Thoracic aorta (tissue), 2 donors: Measurements from ENCODE around the gene XRCC4. TPM values are rescaled to one million over a fixed set of nuclear protein-coding genes. Genes with fewer than 3 reads are reported as not detected.

ENCODE experiments used
- ATAC-seq: fragments of 150-250 bp; one replicate; pipeline ENCODE4 v1.8.0; 2017; ENCODE audit warnings: low read depth; ENCODE audit not compliant: insufficient number of reproducible peaks, low FRiP score
- DNase-seq: peaks from one replicate; pipeline ENCODE4 v3.0.0-alpha.2; 2020; ENCODE audit warnings: low spot score
- H3K27ac ChIP-seq, 2 donors: fragments of 200-600 bp; sonication (generic); 1 replicate in 1 of 2; 2 replicates in 1 of 2; pipeline ENCODE4 v1.5.1; 2016; ENCODE audit warnings: mild to moderate bottlenecking in 2 of 2, moderate library complexity in 2 of 2
- H3K27me3 ChIP-seq: fragments of 200-600 bp; sonication (generic); replicated peaks from 2 replicates; pipeline ENCODE4 v1.6.0; 2016; ENCODE audit warnings: mild to moderate bottlenecking; ENCODE audit not compliant: insufficient read depth
- H3K36me3 ChIP-seq: fragments of 200-600 bp; sonication (generic); one replicate; pipeline ENCODE4 v1.5.1; 2016
- H3K4me1 ChIP-seq, 2 donors: fragments of 200-600 bp; sonication (generic); 1 replicate in 1 of 2; 2 replicates in 1 of 2; pipeline versions ENCODE4 v1.5.1 to v1.6.0; 2016; ENCODE audit warnings: low read depth in 2 of 2, mild to moderate bottlenecking in 1 of 2; ENCODE audit not compliant: control insufficient read depth in 1 of 2
- H3K4me3 ChIP-seq: fragments of 200-600 bp; sonication (generic); 2 replicates; pipeline ENCODE4 v1.5.1; 2016; ENCODE audit warnings: mild to moderate bottlenecking
- H3K9me3 ChIP-seq: fragments of 200-600 bp; sonication (generic); 2 replicates; pipeline ENCODE4 v1.5.1; 2016
- total RNA-seq, 2 donors: library from RNA; depleted of rRNA; stranded (reverse); fragments of >200 nt; gene quantifications; one replicate each; pipeline versions ENCODE4 v1.1.0 to v1.2.3, GENCODE V29; 2016
- TF ChIP-seq, protein P1 (sequence below): fragments of 200-600 bp; sonication (generic); IDR thresholded peaks from one replicate; pipeline ENCODE4 v1.5.1; 2019; ENCODE audit warnings: antibody characterized with exemption

XRCC4 gene
- total RNA-seq, 2 donors from 2014 or later = 7.8 to 11.1 TPM

GRCh38 chr5:83071286-83072051 is 5.9 kb upstream of the XRCC4 start:
- Histone ChIP-seq H3K27me3 (no peaks in the 10 kb centered on the region), H3K36me3 (no peaks in the 10 kb centered on the region), H3K4me3 (no peak overlapping the region), H3K27ac (no peak overlapping the region), H3K9me3 (no peaks in the 10 kb centered on the region), H3K4me1 (peaks cover 36 to 62% of the 10 kb centered on the region in 2 donors)
- no peak for ATAC-seq
- TF ChIP-seq, protein P1, sequence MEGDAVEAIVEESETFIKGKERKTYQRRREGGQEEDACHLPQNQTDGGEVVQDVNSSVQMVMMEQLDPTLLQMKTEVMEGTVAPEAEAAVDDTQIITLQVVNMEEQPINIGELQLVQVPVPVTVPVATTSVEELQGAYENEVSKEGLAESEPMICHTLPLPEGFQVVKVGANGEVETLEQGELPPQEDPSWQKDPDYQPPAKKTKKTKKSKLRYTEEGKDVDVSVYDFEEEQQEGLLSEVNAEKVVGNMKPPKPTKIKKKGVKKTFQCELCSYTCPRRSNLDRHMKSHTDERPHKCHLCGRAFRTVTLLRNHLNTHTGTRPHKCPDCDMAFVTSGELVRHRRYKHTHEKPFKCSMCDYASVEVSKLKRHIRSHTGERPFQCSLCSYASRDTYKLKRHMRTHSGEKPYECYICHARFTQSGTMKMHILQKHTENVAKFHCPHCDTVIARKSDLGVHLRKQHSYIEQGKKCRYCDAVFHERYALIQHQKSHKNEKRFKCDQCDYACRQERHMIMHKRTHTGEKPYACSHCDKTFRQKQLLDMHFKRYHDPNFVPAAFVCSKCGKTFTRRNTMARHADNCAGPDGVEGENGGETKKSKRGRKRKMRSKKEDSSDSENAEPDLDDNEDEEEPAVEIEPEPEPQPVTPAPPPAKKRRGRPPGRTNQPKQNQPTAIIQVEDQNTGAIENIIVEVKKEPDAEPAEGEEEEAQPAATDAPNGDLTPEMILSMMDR = no peak
- no peak for DNase-seq

- Histone ChIP-seq H3K4me3 (no peak overlapping the region), H3K27ac (no peak overlapping the region), H3K4me1 (peaks cover 32 to 66% of the 10 kb centered on the region in 2 donors), H3K36me3 (no peaks in the 10 kb centered on the region), H3K9me3 (no peaks in the 10 kb centered on the region), H3K27me3 (no peaks in the 10 kb centered on the region)
- no peak for DNase-seq
- TF ChIP-seq, protein P1 = no peak
- ATAC-seq = no peak
Observed at GRCh38 chr5:83072966-83073365, 4.4 kb upstream of the XRCC4 start.

DNA sequence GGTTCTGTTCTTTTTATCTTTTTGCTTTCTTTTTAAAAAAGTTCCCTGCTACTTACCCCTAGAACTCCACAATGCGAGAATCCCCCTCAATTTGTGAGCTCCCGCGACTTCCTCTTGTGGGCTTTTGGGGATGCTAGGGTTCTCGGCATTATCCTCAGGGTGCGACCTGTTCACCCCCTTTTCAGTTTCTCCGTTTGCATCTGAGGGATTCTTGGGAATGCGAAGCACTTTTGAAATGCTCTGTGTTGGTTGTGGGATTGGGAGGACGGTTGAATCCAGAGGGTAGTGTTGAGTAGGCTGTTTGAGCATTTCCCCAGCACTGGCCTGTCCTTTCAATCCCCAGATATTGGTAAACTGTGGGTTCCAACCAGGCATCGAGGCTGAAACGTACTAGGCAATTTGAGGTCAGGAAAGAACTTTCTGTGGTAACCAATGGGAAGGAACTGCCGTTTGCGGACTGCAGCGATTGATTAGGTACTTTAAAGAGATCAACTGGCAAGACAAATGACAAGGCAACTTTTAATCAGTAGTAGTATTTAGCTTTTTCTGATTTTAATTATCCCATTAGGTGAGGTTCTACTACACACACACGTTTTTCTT is 415 bp downstream of the XRCC4 start:
- no peak for ATAC-seq

GRCh38 chr5:83082750-83083149 is 5.4 kb downstream of the XRCC4 start:
- Histone ChIP-seq H3K9me3 (no peaks in the 10 kb centered on the region), H3K4me3 (no peak overlapping the region), H3K27ac (no peak overlapping the region), H3K4me1 (peaks cover 5 to 8% of the 10 kb centered on the region in 2 donors), H3K27me3 (no peaks in the 10 kb centered on the region), H3K36me3 (no peaks in the 10 kb centered on the region)
- ATAC-seq = no peak
- no peak for DNase-seq
- TF ChIP-seq, protein P1 = no peak

More for the DNA sequence above, 415 bp downstream of the XRCC4 start:
- no peaks in the 10 kb centered on the region for H3K9me3 ChIP-seq
- H3K27ac ChIP-seq = peak overlapping the region; percentile 84 to 93
- H3K27me3 ChIP-seq = no peaks in the 10 kb centered on the region
- DNase-seq = no peak
- TF ChIP-seq, protein P1 = no peak
- H3K4me1 ChIP-seq = peaks cover 23 to 47% of the 10 kb centered on the region in 2 donors
- peak overlapping the region; percentile 96 for H3K4me3 ChIP-seq
- no peaks in the 10 kb centered on the region for H3K36me3 ChIP-seq

DNA sequence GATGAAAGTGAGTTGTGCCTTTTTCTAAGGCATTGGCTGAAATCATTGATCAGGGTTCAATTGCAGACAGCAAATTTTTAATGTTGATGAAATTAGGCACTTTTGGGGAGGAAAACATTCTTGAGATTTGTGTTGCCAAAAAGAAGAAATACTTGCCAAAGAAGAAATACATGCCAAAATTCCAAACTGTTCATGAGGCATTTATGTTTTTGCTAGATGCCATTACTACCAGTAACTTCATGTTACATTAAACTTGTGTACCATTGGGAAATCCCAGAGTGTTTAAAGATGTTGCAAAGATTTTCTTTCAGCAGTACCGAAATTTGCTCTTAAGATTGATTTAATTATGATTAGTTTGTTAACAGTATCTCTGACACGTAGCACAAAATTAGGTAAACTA is 7.0 kb downstream of the XRCC4 start:
- no peaks in the 10 kb centered on the region for H3K9me3 ChIP-seq
- no peaks in the 10 kb centered on the region for H3K4me1 ChIP-seq
- H3K36me3 ChIP-seq = no peaks in the 10 kb centered on the region
- no peak overlapping the region for H3K27ac ChIP-seq
- no peak for DNase-seq
- TF ChIP-seq, protein P1 = no peak
- no peaks in the 10 kb centered on the region for H3K27me3 ChIP-seq
- ATAC-seq = no peak
- no peak overlapping the region for H3K4me3 ChIP-seq
